BJ (cell line): ENCODE results near the gene COX19. TPM values are rescaled to one million over a fixed set of nuclear protein-coding genes. Genes with fewer than 3 reads are reported as not detected.
A peak's percentile ranks its signal among the peaks of the same experiment; 100 is the strongest.

Source experiments
- CTCF ChIA-PET: fragments of 350-600 bp; formaldehyde crosslinking; extraction: SDS; loops from one replicate; lab custom pipeline; 2021; ENCODE audit warnings: antibody characterized with exemption, inconsistent platforms; lab: Yijun Ruan, JAX
- POLR2A ChIA-PET: fragments of 300-600 bp; sonication (Branson Sonifier 250); formaldehyde crosslinking; extraction: SDS; loops from one replicate; lab custom pipeline; 2021; ENCODE audit warnings: antibody characterized with exemption; lab: Charles Lee
- DNase-seq: peaks from one replicate; pipeline ENCODE4 v3.0.0-alpha.2; 2011; ENCODE audit warnings: low read depth
- H3K27me3 ChIP-seq: 2 replicates; pipeline ENCODE4 v1.6.0; 2011; ENCODE audit warnings: low read length; ENCODE audit not compliant: control insufficient read depth, insufficient read depth
- H3K36me3 ChIP-seq: 2 replicates; pipeline ENCODE4 v1.5.1; 2011; ENCODE audit warnings: low read length; ENCODE audit not compliant: control insufficient read depth, insufficient read depth
- H3K4me3 ChIP-seq: 2 replicates; pipeline ENCODE4 v1.5.1; 2011; ENCODE audit warnings: low read depth, mild to moderate bottlenecking, control low read depth, low read length
- polyA minus RNA-seq: library from RNA; depleted of rRNA, polyadenylated mRNA; stranded (reverse); fragments of >200 nt; gene quantifications from 2 replicates; pipeline ENCODE4 v1.2.3, GENCODE V29; 2011; rRNA and poly(A)+ RNA removed
- polyA plus RNA-seq: library from polyadenylated mRNA; depleted of rRNA; stranded (reverse); fragments of >200 nt; gene quantifications from 2 replicates; pipeline ENCODE4 v1.2.3, GENCODE V29; 2011; rRNA removed
- TF ChIP-seq, protein P1 (sequence below): IDR thresholded peaks from 2 replicates; pipeline ENCODE4 v1.5.1; 2011; ENCODE audit warnings: low read depth, mild to moderate bottlenecking, control low read depth, inconsistent platforms, low read length, moderate library complexity; ENCODE audit not compliant: insufficient read depth

The COX19 gene, protein sequence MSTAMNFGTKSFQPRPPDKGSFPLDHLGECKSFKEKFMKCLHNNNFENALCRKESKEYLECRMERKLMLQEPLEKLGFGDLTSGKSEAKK
- 5.5 and 5.6 TPM in 2 replicates for polyA plus RNA-seq
- polyA minus RNA-seq = 2.7 and 3.2 TPM in 2 replicates

DNA sequence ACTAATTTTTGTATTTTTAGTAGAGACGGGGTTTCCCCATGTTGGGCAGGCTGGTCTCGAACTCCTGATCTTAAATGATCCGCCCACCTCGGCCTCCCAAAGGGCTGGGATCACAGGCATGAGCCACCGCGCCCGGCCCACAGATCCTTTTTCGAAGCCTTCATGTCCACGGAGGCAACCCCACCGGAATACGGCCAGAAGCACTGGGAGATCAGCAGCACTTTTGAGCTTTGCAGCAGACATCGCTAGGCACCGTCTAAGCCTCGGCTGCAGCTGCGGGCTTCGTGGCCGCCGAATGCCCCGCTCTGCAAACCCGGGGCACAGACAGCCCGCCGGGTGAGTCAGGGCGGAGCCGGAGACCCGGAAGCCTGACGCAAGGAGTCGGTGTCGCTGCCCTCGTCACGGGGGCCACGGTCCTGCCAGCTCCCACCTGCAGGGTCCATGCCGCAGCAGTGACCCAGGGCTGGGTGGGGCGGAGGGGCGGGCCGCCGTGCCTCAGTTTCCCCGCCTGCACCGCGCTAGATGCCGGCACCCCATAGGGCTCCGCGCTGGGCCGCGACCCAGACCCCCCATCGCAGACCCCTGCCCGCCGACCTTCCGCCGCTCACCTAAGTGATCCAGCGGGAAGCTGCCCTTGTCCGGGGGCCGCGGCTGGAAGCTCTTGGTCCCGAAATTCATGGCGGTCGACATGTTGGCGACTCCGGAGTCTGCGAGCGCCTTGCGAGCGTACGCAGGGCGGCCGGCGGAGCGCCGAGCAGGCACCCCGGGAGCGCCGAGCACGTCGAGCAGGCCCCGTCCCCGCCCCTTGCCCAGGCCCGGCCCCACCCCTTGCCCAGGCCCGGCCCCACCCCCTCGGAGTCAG, at the start of gene COX19:
Gene COX19 (minus strand): TSS at position 730 of the 862 bp plus-strand sequence. CDS start 40 bp downstream, at position 690.
- peak within 1 kb of the TSS; percentile 100 for H3K4me3 ChIP-seq
- ChIA-PET POLR2A (interaction anchor here (0.5 to 0.7 kb wide), 3 partner anchors 66 to 127 kb away, joined by 4 to 6 read pairs (median 4); no protein-coding TSS in a partner anchor), CTCF (interaction anchor here (0.8 to 6.7 kb wide), 6 partner anchors 11 to 91 kb away, joined by 4 to 68 read pairs (median 4); no protein-coding TSS in a partner anchor)
- TF ChIP-seq, protein P1, sequence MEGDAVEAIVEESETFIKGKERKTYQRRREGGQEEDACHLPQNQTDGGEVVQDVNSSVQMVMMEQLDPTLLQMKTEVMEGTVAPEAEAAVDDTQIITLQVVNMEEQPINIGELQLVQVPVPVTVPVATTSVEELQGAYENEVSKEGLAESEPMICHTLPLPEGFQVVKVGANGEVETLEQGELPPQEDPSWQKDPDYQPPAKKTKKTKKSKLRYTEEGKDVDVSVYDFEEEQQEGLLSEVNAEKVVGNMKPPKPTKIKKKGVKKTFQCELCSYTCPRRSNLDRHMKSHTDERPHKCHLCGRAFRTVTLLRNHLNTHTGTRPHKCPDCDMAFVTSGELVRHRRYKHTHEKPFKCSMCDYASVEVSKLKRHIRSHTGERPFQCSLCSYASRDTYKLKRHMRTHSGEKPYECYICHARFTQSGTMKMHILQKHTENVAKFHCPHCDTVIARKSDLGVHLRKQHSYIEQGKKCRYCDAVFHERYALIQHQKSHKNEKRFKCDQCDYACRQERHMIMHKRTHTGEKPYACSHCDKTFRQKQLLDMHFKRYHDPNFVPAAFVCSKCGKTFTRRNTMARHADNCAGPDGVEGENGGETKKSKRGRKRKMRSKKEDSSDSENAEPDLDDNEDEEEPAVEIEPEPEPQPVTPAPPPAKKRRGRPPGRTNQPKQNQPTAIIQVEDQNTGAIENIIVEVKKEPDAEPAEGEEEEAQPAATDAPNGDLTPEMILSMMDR = no peak
- DNase-seq = peak; percentile 26
- peaks cover 13% of the 10 kb centered on the region for H3K36me3 ChIP-seq
- H3K27me3 ChIP-seq = no peaks in the 10 kb centered on the region

DNA sequence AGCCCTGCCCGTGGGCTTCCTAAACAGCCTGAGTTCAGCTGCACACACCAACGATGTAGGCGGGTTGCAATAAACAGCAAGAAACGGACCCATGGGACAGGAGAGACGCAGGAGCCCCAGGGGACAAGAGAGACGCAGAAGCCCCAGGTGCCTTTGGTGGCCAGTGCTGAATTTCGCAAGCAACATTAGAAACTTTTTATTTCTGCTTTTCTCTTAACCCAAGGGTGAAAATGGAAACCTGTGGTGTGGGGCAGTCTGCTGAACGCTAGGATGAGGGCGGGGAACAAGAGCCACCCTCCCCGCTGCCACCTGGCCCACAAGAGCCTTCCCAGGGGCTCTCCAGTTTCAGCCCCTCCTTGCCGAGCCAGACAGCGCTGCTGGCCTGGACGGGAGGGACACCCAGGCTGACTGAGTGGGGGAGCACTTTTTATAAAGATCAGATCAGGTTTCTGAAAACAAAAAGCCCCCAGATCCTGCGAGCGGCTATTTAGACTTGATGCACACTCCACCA, 49.0 kb upstream of the COX19 start:
- CTCF ChIA-PET = interaction anchor here (1.2 kb wide), 1 partner anchor 20 kb away, joined by 4 read pairs; the partner anchor contains the start of gene GPR146
- DNase-seq = no peak
- TF ChIP-seq, protein P1 = no peak
- POLR2A ChIA-PET = no interaction called here
- Histone ChIP-seq H3K36me3 (peaks cover 11% of the 10 kb centered on the region), H3K4me3 (no peak overlapping the region), H3K27me3 (no peaks in the 10 kb centered on the region)

DNA sequence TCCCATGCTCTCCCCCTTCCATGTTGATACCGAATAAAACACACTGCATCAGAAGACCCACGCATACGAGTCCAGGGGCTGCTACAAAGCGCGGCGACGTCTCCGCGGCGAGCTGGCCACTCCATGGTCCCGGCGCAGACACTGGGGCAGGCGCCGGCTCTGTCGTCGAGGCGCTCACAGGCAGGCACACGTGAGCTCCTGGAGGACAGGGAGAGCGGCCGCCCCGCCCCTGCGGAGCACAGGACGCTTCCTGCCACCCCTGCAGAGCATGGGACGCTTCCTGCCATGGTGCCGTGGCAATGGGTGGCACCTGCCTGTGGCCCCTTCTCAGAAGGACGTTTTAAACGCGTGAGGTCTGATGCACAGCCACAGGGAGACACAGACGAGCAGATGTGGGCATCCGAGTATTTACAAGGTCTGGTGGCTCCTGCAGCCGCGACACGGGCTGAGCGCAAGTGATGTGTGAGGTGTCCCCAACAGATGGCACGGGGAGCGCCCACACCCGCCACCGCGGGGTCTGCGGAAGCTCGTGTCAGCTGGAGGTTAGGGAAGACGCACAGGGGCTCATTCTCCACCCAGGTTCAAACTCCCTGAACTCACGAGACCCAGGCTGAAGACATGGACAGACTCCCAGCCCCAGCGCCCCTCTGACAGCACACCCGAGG, 47.6 kb upstream of the COX19 start:
- ChIA-PET CTCF (interaction anchor here (1.4 to 1.5 kb wide), 2 partner anchors 35 to 43 kb away, joined by 3 to 6 read pairs; no protein-coding TSS in a partner anchor), POLR2A (no interaction called here)
- TF ChIP-seq, protein P1 = no peak
- Histone ChIP-seq H3K36me3 (peaks cover 12% of the 10 kb centered on the region), H3K4me3 (no peak overlapping the region), H3K27me3 (no peaks in the 10 kb centered on the region)
- DNase-seq = no peak

DNA sequence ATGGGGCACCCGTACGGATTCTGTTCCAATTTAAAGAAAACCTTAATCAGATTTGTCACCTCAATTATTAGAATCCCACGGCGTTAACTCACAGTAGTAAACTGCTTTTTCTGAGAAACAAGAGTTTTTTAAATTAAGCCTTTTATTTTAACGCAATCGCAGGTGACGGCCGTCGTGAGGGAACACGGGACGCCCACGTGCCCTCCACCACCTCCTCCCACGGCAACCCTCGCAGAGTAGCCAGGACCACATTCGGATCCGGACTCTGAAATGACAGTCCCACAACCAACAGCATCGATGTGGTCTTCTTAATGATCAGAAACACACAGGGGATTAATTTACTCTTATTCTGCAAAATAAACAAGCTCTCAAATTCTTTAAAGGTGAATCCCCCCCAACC, 47.0 kb upstream of the COX19 start:
- ChIA-PET CTCF (interaction anchor here (1.4 to 1.5 kb wide), 2 partner anchors 36 to 43 kb away, joined by 3 to 6 read pairs; no protein-coding TSS in a partner anchor), POLR2A (no interaction called here)
- Histone ChIP-seq H3K27me3 (no peaks in the 10 kb centered on the region), H3K36me3 (peaks cover 12% of the 10 kb centered on the region), H3K4me3 (no peak overlapping the region)
- DNase-seq = no peak
- TF ChIP-seq, protein P1 = no peak
